RWPE2 (cell line): Measurements from ENCODE around the gene TRAP1.
A peak's percentile ranks its signal among the peaks of the same experiment; 100 is the strongest.

ENCODE experiments used
- ATAC-seq: fragments of 200-7000 bp; cut with Tn5 transposase; 3 replicates; pipeline ENCODE4 v1.9.1; 2021; ENCODE audit warnings: low read depth
- DNase-seq: peaks from one replicate; pipeline ENCODE4 v3.0.0-alpha.2; 2020; ENCODE audit warnings: low spot score
- H3K27ac ChIP-seq: fragments of 450-650 bp; 2 replicates; pipeline ENCODE4 v1.5.1; 2017; ENCODE audit warnings: mild to moderate bottlenecking; ENCODE audit not compliant: poor library complexity, severe bottlenecking
- H3K27me3 ChIP-seq: fragments of 250-450 bp; sonication (Bioruptor Pico); 2 replicates; pipeline ENCODE4 v1.5.1; 2021; ENCODE audit warnings: mild to moderate bottlenecking, moderate library complexity; ENCODE audit not compliant: insufficient read depth, poor library complexity, severe bottlenecking
- H3K36me3 ChIP-seq: fragments of 250-450 bp; sonication (Bioruptor Pico); 2 replicates; pipeline ENCODE4 v1.5.1; 2020; ENCODE audit warnings: low read depth, mild to moderate bottlenecking, moderate library complexity
- H3K4me1 ChIP-seq: fragments of 250-450 bp; sonication (Bioruptor Pico); 2 replicates; pipeline ENCODE4 v1.5.1; 2021; ENCODE audit warnings: mild to moderate bottlenecking, moderate library complexity; ENCODE audit not compliant: insufficient read depth, poor library complexity, severe bottlenecking
- H3K4me3 ChIP-seq: fragments of 250-450 bp; sonication (Bioruptor Pico); 2 replicates; pipeline ENCODE4 v1.5.1; 2021; ENCODE audit warnings: mild to moderate bottlenecking, moderate library complexity; ENCODE audit not compliant: severe bottlenecking
- H3K9me3 ChIP-seq: fragments of 250-450 bp; sonication (Bioruptor Pico); 2 replicates; pipeline ENCODE4 v1.5.1; 2021; ENCODE audit warnings: mild to moderate bottlenecking, moderate library complexity; ENCODE audit not compliant: severe bottlenecking
- TF ChIP-seq, protein P1 (sequence below): fragments of 450-650 bp; IDR thresholded peaks from one replicate; pipeline ENCODE4 v1.5.1; 2017; ENCODE audit warnings: mild to moderate bottlenecking, moderate library complexity; ENCODE audit not compliant: poor library complexity, severe bottlenecking

TRAP1 gene

DNA sequence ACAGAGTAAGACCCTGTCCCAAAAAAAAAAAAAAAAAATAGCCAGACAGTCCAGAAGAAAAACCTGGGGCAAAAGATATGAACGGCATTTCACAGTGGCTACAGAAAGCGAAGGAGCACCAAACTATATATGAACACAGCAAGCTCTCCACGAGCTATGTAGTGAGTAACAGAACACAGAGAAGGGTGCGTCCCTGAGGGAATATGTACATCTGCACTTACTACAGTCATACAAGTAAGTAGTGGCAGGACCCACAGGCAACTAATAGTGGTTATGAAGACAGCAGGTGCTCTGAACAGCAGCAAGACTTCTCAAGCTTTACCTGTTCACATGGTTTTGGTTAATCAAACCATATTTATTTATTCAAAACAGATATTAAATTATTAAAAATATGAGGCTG, 15.8 kb downstream of the TRAP1 start:
- no peaks in the 10 kb centered on the region for H3K27me3 ChIP-seq
- DNase-seq: no peak
- H3K4me1 ChIP-seq: no peaks in the 10 kb centered on the region
- TF ChIP-seq, protein P1, sequence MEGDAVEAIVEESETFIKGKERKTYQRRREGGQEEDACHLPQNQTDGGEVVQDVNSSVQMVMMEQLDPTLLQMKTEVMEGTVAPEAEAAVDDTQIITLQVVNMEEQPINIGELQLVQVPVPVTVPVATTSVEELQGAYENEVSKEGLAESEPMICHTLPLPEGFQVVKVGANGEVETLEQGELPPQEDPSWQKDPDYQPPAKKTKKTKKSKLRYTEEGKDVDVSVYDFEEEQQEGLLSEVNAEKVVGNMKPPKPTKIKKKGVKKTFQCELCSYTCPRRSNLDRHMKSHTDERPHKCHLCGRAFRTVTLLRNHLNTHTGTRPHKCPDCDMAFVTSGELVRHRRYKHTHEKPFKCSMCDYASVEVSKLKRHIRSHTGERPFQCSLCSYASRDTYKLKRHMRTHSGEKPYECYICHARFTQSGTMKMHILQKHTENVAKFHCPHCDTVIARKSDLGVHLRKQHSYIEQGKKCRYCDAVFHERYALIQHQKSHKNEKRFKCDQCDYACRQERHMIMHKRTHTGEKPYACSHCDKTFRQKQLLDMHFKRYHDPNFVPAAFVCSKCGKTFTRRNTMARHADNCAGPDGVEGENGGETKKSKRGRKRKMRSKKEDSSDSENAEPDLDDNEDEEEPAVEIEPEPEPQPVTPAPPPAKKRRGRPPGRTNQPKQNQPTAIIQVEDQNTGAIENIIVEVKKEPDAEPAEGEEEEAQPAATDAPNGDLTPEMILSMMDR: no peak
- H3K4me3 ChIP-seq: no peak overlapping the region
- no peaks in the 10 kb centered on the region for H3K9me3 ChIP-seq
- peaks cover 11% of the 10 kb centered on the region; the same call in 1 of the 2 replicates for H3K36me3 ChIP-seq
- H3K27ac ChIP-seq: no peak overlapping the region
- no peak for ATAC-seq

- Histone ChIP-seq H3K27me3 (no peaks in the 10 kb centered on the region), H3K4me1 (no peaks in the 10 kb centered on the region), H3K27ac (no peak overlapping the region), H3K9me3 (no peaks in the 10 kb centered on the region), H3K36me3 (peaks cover 17% of the 10 kb centered on the region), H3K4me3 (no peak overlapping the region)
- no peak for ATAC-seq
- TF ChIP-seq, protein P1: no peak
- no peak for DNase-seq
Measured at GRCh38 chr16:3698941-3699340, 18.4 kb downstream of the TRAP1 start.

- no peak overlapping the region for H3K4me3 ChIP-seq
- no peak overlapping the region for H3K27ac ChIP-seq
- H3K27me3 ChIP-seq: no peaks in the 10 kb centered on the region
- no peaks in the 10 kb centered on the region for H3K9me3 ChIP-seq
- no peak for DNase-seq
- ATAC-seq: peak; percentile 50; the same call in 1 of the 3 replicates
- H3K36me3 ChIP-seq: peaks cover 14% of the 10 kb centered on the region
- no peaks in the 10 kb centered on the region for H3K4me1 ChIP-seq
- TF ChIP-seq, protein P1: no peak
Measured at GRCh38 chr16:3696425-3697218, 20.7 kb downstream of the TRAP1 start.

GRCh38 chr16:3695610-3696369, 21.5 kb downstream of the TRAP1 start:
- Histone ChIP-seq H3K4me3 (no peak overlapping the region), H3K27me3 (no peaks in the 10 kb centered on the region), H3K27ac (no peak overlapping the region), H3K9me3 (no peaks in the 10 kb centered on the region), H3K4me1 (no peaks in the 10 kb centered on the region), H3K36me3 (peaks cover 15% of the 10 kb centered on the region)
- ATAC-seq (no peak), DNase-seq (no peak)
- TF ChIP-seq, protein P1: no peak

DNA sequence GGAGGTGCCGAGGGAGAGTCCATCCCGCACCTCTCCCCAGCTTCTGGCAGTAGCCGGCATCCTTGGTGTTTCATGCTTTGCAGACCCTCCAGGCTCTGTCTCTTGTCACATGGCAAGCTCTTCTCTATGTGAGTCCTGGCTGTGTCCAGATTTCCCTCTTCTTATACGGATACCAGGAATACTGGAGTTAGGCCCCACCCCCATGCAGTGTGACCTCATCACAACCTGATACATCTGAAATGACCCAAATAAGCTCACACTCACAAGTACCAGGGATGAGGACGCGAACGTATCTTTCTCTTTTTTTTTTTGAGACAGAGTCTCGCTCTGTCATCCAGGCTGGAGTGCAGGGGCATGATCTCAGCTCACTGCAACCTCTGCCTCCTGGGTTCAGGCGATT, 23.3 kb downstream of the TRAP1 start:
- ATAC-seq: no peak
- TF ChIP-seq, protein P1: no peak
- DNase-seq: no peak

More for the DNA sequence above, 23.3 kb downstream of the TRAP1 start:
- Histone ChIP-seq H3K9me3 (no peaks in the 10 kb centered on the region), H3K27me3 (no peaks in the 10 kb centered on the region), H3K4me1 (peaks cover 4% of the 10 kb centered on the region), H3K36me3 (peaks cover 25% of the 10 kb centered on the region), H3K4me3 (no peak overlapping the region), H3K27ac (no peak overlapping the region)
